Psoas muscle (tissue), 8 donors: Measurements from ENCODE around the gene BFAR. TPM values are rescaled to one million over a fixed set of nuclear protein-coding genes. Genes with fewer than 3 reads are reported as not detected.
"Not testable (repeated sequence)": the region's sequence is repeated elsewhere in the genome, so short reads cannot be mapped to it uniquely, and the experiment has no call there.

Experiments
- ATAC-seq, 4 donors: fragments of 200-7000 bp; cut with Tn5 transposase; one replicate each; pipeline ENCODE4 v1.9.1; 2020; ENCODE audit warnings: moderate library complexity in 3 of 4, mild to moderate bottlenecking in 2 of 4
- DNase-seq, 2 donors: peaks; one replicate each; pipeline ENCODE4 v3.0.0-alpha.2; 2020
- H3K27ac ChIP-seq: fragments of 200-600 bp; one replicate; pipeline ENCODE4 v1.8.0; 2022
- H3K27me3 ChIP-seq, 3 donors: fragments of 200-600 bp in 1 of 3; one replicate each; pipeline versions ENCODE4 v1.6.1 to v1.8.0; 2013 to 2022; ENCODE audit warnings: low read length in 2 of 3, mild to moderate bottlenecking in 2 of 3, moderate library complexity in 1 of 3; ENCODE audit not compliant: insufficient read depth in 3 of 3
- H3K36me3 ChIP-seq, 2 donors: fragments of 200-600 bp in 1 of 2; one replicate each; pipeline versions ENCODE4 v1.6.1 to v1.8.0; 2013 to 2022; ENCODE audit warnings: low read depth in 1 of 2, mild to moderate bottlenecking in 1 of 2, moderate library complexity in 1 of 2; ENCODE audit not compliant: insufficient read depth in 1 of 2
- H3K4me1 ChIP-seq: fragments of 200-600 bp; one replicate; pipeline ENCODE4 v1.8.0; 2022
- H3K4me3 ChIP-seq: fragments of 200-600 bp; one replicate; pipeline ENCODE4 v1.8.0; 2022; ENCODE audit warnings: mild to moderate bottlenecking
- H3K9me3 ChIP-seq: fragments of 200-600 bp; one replicate; pipeline ENCODE4 v1.8.0; 2022
- WGBS, 3 donors: extraction: QIAGEN DNeasy Blood & Tissue Kit; methylation state at CpG; one replicate each; pipeline versions ENCODE4 v1.1.6 to v1.1.7; 2013; 5-methylcytosine and 5-hydroxymethylcytosine counted together
- intact Hi-C, 2 donors: fragments of 100-400 bp; cut with DNase I; formaldehyde crosslinking; loops; one replicate each; pipeline versions ENCODE4 v1.11.0 to v1.14.2; 2022
- polyA plus RNA-seq, 3 donors: library from polyadenylated mRNA; stranded (reverse); fragments of 200-250 nt; gene quantifications; one replicate each; pipeline ENCODE4 v1.2.3, GENCODE V29; 2013
- total RNA-seq, 4 donors: library from RNA; stranded (reverse); fragmentation: NEBNext Ultra II Directional in 2 of 4; extraction: Animal tissue kit (Norgen Biotek cat#: 25700) in 2 of 4; gene quantifications; one replicate each; pipeline versions ENCODE4 v1.2.1 to v1.2.4, GENCODE V29; 2021 to 2023
- TF ChIP-seq, protein P1 (sequence below): fragments of 200-600 bp; IDR thresholded peaks from one replicate; pipeline ENCODE4 v1.8.0; 2022; ENCODE audit warnings: antibody characterized with exemption
- donor health status: healthy with polysubstance abuse.
- donor health status: DM: no; HTN: no; CAD: no; lungs with moderate emphysema.
- donor health status: Bipolar disorder and iron deficiency.
- donor health status: healthy.
- donor health status: DM: yes; HTN: yes; CAD: no.
- donor health status: DM: no; HTN: no; CAD: no.
- donor health status: DM: no; HTN: no; CAD: no.
- donor health status: DM: yes; HTN: yes; CAD: no.

The BFAR gene
- total and polyA plus RNA-seq, 7 donors, result 36.0 to 63.7 (median 53.6) TPM

DNA sequence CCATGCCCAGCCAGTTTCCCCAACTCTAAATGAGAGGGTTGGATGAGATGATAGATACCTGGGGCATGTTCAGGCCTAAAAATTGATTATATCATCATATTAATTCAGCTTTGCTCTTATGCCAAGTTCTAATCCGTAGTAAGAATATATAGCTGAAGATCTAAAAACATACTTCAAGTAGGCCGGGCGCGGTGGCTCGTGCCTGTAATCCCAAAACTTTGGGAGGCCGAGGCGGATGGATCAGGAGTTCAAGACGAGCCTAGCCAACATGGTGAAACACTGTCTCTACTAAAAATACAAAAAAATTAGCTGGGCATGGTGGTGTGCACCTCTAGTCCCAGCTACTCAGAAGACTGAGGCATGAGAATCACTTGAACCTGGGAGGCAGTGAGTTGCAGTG lies 49.4 kb downstream of the BFAR start:
- no peak overlapping the region for H3K4me3 ChIP-seq
- intact Hi-C loops, result no loop called here
- H3K36me3 ChIP-seq, result no peaks in the 10 kb centered on the region
- H3K4me1 ChIP-seq, result no peaks in the 10 kb centered on the region
- DNase-seq, result no peak
- TF ChIP-seq, protein P1, sequence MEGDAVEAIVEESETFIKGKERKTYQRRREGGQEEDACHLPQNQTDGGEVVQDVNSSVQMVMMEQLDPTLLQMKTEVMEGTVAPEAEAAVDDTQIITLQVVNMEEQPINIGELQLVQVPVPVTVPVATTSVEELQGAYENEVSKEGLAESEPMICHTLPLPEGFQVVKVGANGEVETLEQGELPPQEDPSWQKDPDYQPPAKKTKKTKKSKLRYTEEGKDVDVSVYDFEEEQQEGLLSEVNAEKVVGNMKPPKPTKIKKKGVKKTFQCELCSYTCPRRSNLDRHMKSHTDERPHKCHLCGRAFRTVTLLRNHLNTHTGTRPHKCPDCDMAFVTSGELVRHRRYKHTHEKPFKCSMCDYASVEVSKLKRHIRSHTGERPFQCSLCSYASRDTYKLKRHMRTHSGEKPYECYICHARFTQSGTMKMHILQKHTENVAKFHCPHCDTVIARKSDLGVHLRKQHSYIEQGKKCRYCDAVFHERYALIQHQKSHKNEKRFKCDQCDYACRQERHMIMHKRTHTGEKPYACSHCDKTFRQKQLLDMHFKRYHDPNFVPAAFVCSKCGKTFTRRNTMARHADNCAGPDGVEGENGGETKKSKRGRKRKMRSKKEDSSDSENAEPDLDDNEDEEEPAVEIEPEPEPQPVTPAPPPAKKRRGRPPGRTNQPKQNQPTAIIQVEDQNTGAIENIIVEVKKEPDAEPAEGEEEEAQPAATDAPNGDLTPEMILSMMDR, result no peak
- H3K27me3 ChIP-seq, result no peaks in the 10 kb centered on the region
- no peak overlapping the region for H3K27ac ChIP-seq
- H3K9me3 ChIP-seq, result no peaks in the 10 kb centered on the region
- ATAC-seq, result no peak
- WGBS, 3 donors, result 92 to 97% (median 93%) methylated on average over 8 of the region's 8 CpGs

DNA sequence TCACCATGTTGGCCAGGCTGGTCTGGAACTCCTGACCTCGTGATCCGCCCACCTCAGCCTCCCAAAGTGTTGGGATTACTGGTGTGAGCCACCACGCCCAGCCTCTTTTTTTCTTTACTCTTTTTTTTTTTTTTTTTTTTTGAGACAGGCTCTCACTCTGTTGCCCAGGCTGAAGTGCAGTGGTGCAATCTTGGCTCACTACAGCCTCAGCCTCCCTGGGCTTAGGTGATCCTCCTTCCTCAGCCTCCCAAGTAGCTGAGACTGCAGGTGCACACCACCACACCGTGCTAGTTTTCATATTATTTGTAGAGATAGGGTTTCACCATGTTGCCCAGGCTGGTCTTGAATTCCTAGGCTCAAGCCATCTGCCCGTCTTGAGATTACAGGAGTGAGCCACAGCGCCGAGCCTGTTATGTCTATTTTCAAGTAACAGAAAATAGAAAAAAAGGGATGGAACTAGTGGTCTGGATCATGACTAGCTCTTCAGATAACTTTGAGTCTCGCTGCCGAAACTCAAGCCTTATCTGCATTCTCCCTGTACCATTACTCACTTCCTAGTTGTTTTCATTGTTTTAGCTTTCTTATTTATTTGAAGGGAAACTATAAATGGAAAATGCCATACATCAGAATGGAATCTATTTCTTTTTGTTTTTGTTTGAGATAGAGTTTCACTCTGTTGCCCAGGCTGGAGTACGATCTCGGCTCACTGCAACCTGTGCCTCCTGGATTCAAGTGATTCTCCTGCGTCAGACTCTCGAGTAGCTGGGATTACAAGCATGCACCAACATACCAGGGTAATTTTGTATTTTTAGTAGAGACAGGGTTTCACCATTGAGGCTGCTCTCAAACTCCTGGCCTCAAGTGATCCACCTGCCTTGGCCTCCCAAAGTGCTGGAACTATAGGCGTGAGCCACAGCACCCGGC lies 53.4 kb downstream of the BFAR start:
- ATAC-seq, H3K27ac ChIP-seq, H3K27me3 ChIP-seq, H3K4me3 ChIP-seq, intact Hi-C loops, H3K36me3 ChIP-seq, H3K9me3 ChIP-seq, DNase-seq, H3K4me1 ChIP-seq: not testable (repeated sequence)
- WGBS, 3 donors, result 64 to 71% (median 70%) methylated on average over 15 of the region's 15 CpGs

DNA sequence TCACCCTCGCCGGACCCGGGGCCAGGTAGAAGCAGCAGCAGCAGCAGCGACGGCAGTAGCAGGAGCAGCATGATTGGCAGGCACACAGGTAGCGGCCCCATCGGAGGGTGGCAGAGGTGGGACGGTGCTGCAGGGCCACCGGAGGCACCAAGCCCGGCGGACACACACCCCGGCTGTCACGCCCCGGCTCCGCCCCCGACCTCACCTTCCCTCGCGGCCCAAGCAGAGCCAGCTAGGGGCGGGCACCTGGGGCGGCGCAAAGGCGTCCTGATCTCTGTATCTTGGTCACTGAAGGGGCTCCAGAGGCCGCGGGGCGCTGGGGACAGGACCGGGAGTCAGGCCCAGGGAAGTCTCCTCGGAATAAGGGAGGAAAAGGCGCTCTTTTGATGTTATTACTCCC lies 61.4 kb downstream of the BFAR start, which contains the start of gene PLA2G10:
PLA2G10 (minus strand) TSS at position 180 of the 400 bp plus-strand sequence; CDS start at position 101, 79 bp downstream.
- ATAC-seq, intact Hi-C loops, H3K27me3 ChIP-seq, DNase-seq, H3K27ac ChIP-seq, H3K4me3 ChIP-seq, H3K36me3 ChIP-seq, H3K9me3 ChIP-seq, H3K4me1 ChIP-seq: not testable (repeated sequence)
- WGBS, 3 donors, result no CpG with 5 or more reads among the region's 28 CpGs

DNA sequence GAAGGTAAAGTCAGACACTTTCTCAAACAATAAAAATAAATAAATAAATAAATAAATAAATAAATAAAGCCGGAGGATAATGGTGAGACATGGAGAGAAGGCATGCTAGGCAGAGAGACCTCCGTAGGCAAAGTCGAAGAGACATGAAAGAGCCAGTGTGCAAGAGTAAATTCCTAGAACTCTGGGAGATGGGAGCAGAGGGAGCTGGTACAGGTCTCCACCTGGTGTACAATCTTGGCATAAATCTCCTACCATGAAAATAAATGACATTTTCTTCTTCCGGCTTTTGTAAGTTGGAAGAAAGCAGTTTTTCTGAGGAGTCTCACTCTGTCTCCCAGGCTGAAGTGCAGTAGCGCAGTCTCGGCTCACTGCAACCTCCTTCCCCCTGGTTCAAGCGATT lies 69.1 kb downstream of the BFAR start:
- H3K36me3 ChIP-seq, H3K27ac ChIP-seq, ATAC-seq, intact Hi-C loops, DNase-seq, H3K4me3 ChIP-seq, H3K4me1 ChIP-seq, H3K9me3 ChIP-seq, H3K27me3 ChIP-seq: not testable (repeated sequence)
- 46 to 57% (median 56%) methylated on average over 1 of the region's 7 CpGs for WGBS, 3 donors

DNA sequence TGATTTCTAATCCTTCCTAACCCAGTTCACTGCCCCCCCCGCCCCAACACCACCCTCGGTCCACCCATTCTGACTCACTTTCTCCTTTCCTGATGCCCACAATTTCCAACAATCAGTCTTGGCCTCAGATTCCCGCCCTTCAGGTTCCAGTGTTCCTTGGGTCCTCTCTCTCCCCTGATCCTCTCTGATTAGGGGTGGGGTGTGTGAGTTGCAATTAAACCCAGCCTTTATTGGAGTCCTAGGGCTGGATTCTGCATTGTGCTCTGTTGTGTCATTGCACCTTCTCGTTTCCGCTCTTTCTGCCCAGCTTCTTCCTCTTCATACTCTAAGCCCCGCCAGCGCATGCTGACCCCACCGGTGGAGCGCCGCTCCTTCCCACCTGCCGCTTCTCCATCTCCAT lies 69.9 kb downstream of the BFAR start:
- no CpG with 5 or more reads among the region's 11 CpGs for WGBS, 3 donors
- H3K27ac ChIP-seq, intact Hi-C loops, DNase-seq, H3K36me3 ChIP-seq, H3K4me1 ChIP-seq, H3K9me3 ChIP-seq, H3K4me3 ChIP-seq, H3K27me3 ChIP-seq: not testable (repeated sequence)
- peak in 1 of 4 donors; percentile 17 for ATAC-seq

DNA sequence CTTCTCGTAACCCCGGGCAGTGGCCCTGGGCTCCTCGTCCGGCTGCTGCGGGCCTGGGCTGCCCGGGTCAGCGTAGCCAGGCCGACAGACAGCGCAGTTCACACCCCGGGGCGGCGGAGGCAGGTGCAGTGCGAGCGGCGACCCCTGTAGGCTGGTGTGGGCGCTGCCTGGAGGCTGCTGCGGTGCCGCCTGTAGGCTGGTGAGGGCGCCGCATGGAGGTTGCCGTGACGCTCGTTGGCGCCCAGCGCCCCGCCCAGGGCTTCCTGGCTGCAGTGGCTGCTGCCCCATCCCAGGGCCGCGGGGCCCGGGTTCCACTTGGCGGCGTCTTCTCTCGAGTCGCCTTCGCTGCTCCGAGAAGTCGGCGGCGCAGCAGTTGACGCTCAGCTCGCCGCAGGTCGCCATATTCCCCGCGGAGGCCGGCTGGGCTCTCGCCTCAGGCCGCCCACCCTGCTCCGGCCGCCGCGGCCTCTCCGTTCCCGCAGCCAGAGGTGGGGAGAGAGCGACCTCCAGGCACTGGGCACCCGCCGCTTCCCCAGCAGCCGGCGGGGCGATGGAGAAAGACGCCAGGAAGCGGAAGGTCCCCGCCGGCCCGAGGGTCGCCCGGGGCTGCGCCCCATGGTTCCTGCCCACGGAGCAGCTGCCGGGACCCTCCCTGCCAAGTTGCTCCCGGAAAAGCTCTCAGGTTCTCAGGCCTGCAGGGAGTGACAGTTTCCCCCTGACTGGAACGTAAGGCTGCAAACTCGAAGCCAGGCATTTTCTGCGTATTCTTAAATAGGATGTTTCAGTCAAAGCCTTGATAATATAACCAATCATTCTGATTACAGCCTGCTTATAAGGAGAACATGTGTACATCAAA lies 70.6 kb downstream of the BFAR start, which contains the start of gene NPIPA3:
NPIPA3 (plus strand) TSS at position 256 of the 856 bp plus-strand sequence. CDS start 5,533 bp downstream, outside the sequence.
- peak; percentile 99 to 100 (median 99) for ATAC-seq
- no CpG with 5 or more reads among the region's 73 CpGs for WGBS, 3 donors
- intact Hi-C loops, DNase-seq, H3K4me3 ChIP-seq, H3K27me3 ChIP-seq, H3K27ac ChIP-seq, H3K36me3 ChIP-seq, H3K4me1 ChIP-seq, H3K9me3 ChIP-seq: not testable (repeated sequence)

Other genes with a start within 250 kb of the BFAR start
- gene PARN, start 2.7 kb upstream of the BFAR start, total RNA-seq, result 10 to 100 TPM; 11.6 to 15.0 (median 14.3) TPM
- 10 to 100 TPM; 10.3 to 20.9 (median 10.3) TPM for gene PARN, start 2.7 kb upstream of the BFAR start, polyA plus RNA-seq
- gene PLA2G10, start 61.4 kb downstream of the BFAR start, total RNA-seq, result not detected
- gene PLA2G10, start 61.4 kb downstream of the BFAR start, polyA plus RNA-seq, result not detected
- gene NPIPA3, start 70.5 kb downstream of the BFAR start, total RNA-seq, result 1 to 10 TPM; 1.4 to 4.5 (median 2.1) TPM
- 1 to 10 TPM in 2 of 3 donors, under 1 TPM in 1; 0.90 to 1.6 (median 1.4) TPM for gene NPIPA3, start 70.5 kb downstream of the BFAR start, polyA plus RNA-seq
- 1 to 10 TPM; 2.2 to 5.0 (median 3.9) TPM for gene NPIPA2, start 109.6 kb downstream of the BFAR start, total RNA-seq
- gene NPIPA2, start 109.6 kb downstream of the BFAR start, polyA plus RNA-seq, result 1 to 10 TPM in 2 of 3 donors, under 1 TPM in 1; 0.20 to 3.5 (median 2.7) TPM
- 100 to 1,000 TPM in 2 of 4 donors, 10 to 100 TPM in 2; 89.4 to 158 (median 107) TPM for gene NOMO1, start 200.8 kb downstream of the BFAR start, total RNA-seq
- gene NOMO1, start 200.8 kb downstream of the BFAR start, polyA plus RNA-seq, result 10 to 100 TPM; 34.8 to 92.9 (median 46.4) TPM